D341Med (cell line): Measurements from ENCODE around the gene GPRIN2.
"Not testable (repeated sequence)": the region's sequence is repeated elsewhere in the genome, so short reads cannot be mapped to it uniquely, and the experiment has no call there.

ENCODE experiments used
- DNase-seq: peaks from one replicate; pipeline ENCODE4 v3.0.0; 2012; ENCODE audit warnings: low spot score

The GPRIN2 gene

GRCh38 chr10:46537309-46537708 lies 19.1 kb downstream of the GPRIN2 start:
- DNase-seq, result no peak

- DNase-seq, result no peak
Measured at GRCh38 chr10:46536781-46537180, 19.7 kb downstream of the GPRIN2 start.

GRCh38 chr10:46536171-46536570 lies 20.3 kb downstream of the GPRIN2 start:
- no peak for DNase-seq

- no peak for DNase-seq
Measured at GRCh38 chr10:46534828-46535524, 21.5 kb downstream of the GPRIN2 start.

- DNase-seq, result not testable (repeated sequence)
Measured at GRCh38 chr10:46532256-46532655, 24.2 kb downstream of the GPRIN2 start.

DNA sequence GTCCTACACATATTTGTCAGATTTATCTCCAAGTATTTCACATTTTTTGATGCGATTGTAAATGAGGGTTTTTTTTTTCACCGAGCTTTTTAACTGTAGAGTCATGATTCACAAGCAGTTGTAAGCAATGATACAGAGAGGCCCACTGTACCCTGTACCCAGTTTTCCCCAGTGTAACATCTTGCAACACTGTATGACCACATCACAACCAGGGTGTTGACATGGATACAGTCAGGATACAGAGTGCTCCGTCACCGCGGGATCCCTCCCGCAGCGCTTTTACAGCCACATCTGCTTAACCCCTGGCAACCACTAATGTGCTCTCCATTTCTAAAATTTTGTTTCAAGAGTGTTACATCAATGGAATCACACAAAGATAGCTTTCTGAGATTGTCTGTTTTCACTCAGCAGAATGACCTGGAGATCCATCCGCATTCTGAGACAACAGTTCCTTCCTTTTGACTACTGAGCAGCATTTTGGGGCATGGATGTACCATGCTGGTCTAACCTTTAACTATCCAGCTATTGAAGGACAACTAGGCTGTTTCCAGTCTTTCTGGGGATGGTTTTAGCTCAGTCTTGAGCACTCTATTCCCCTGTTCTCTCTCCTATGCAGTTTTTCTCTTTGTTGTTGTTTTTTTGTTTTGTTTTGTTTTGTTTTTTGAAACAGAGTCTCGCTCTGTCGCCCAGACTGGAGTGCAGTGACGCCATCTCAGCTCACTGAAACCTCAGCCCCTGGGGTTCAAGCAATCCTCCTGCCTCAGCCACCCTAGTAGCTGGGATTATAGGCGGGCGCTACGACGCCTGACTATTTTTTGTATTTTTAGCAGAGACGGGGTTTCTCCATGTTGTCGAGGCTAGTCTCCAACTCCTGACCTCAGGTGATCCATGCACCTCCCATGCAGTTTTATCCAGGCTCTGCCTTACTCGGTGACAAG lies 25.9 kb downstream of the GPRIN2 start:
- no peak for DNase-seq

GRCh38 chr10:46529742-46530141 lies 26.7 kb downstream of the GPRIN2 start:
- not testable (repeated sequence) for DNase-seq

DNA sequence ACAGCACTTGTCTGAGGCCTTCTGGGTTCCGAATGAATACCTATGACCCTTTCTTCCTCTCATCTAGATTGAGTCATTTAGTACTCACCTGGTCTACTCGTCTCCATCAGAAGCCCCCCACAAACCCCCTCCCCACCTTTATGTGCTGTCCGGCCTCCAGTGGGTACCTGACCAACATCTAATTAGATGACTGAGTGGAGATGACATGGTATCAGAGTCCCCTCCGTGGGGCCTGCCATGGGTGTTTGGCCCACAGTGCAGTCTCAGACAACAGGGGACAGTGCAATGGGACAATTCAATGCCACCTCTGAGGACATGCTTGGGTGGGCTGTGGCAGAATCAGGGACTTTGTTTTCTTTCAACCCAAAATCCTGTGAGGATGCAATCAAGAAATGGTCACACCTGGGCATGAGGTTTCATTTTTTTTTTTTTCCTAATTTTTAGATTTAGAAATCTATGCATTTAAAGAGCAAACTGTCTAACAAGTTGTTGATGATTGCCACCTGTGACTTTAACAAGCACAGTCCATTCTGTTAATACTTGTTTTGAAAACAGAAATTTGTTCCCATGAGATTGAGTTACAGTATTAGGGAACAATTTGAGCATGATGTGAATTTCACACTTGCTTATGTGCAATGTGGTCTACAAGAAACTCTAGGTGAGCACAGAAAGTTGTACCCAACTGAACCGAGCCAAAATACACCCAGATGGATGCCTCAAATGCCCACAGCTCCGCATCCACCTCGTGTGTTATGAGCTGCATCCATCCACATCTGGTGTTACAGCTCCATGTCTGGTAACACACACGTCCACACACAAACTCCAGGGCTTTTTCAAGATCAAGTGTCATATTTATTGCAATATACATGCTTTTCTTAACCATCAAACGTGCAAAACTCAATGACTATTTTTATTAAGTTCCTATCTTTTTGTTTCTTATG lies 27.5 kb downstream of the GPRIN2 start:
- no peak for DNase-seq

DNA sequence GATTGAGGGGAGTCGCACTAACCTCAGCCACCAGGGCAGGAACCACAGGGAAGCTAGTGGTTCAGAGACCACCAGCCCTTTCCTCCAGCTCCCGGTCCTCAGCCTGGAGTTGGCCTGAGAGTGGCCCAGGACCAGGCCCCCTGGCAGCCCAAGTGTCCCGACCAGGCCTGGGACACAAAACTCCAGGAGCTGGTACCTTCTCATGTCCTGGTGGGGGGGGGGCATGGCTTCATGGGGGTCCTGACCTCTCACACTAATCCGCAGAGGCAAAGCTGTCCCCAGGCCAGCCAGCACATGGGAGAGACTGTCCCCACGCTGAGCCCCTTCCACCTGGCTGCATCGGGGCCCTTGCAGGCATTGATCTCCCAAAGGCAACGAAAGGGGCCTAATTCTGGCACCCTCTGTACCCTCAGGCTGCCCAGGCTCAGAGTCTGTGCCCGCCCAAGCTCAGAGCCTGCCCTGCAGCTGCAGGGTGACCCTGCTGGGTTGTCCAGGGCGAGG lies 28.2 kb downstream of the GPRIN2 start:
- DNase-seq, result no peak

GRCh38 chr10:46527241-46527811 lies 29.1 kb downstream of the GPRIN2 start:
- DNase-seq, result no peak

DNA sequence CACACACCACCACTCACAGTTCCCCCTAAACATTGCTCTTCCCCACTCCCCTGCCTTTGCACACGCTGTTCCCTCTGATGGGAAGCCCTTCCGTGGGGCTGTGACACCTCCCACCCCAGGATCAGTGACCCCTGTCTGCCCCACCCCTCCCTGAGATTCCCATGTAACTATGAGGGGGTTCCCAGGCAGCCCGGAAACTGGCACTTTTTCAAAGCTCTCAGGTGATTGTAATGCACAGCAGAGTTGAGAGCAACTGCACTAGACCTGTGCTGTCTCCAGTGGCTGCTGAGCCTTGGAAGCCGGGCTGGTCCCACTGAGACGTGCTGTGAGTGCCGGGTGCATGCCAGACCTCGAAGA lies 29.8 kb downstream of the GPRIN2 start:
- DNase-seq, result no peak

DNA sequence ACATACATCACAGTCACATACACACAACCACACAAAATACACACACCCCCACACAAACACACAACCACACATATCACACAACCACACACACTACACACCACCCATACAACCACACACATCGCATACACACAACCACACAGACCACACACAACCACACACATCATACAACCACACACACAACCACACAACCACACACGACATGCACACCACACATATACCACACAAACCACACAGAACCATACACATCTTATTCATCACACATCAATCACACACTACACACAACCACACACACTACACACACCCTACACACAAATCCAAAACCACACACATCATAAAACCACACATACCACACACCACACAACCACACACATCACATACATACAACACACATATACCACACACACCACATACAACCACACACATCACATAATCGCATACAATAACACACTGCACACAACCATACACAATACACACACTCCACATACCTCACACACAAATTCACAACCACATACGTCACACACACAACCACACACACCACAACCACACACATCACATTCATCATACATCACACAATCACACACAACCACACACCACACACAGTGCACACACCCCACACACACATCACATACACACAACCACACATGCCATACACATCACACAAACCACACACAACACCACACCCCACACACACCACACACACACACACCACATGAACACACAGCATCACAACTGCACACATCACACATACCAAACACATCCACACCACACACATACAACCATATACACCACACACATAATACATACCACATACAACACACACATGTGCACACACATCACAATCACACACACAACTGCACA lies 30.4 kb downstream of the GPRIN2 start:
- DNase-seq, result no peak

GRCh38 chr10:46525177-46525823 lies 31.2 kb downstream of the GPRIN2 start:
- DNase-seq, result no peak

GRCh38 chr10:46524472-46525176 lies 31.8 kb downstream of the GPRIN2 start:
- DNase-seq, result no peak

DNA sequence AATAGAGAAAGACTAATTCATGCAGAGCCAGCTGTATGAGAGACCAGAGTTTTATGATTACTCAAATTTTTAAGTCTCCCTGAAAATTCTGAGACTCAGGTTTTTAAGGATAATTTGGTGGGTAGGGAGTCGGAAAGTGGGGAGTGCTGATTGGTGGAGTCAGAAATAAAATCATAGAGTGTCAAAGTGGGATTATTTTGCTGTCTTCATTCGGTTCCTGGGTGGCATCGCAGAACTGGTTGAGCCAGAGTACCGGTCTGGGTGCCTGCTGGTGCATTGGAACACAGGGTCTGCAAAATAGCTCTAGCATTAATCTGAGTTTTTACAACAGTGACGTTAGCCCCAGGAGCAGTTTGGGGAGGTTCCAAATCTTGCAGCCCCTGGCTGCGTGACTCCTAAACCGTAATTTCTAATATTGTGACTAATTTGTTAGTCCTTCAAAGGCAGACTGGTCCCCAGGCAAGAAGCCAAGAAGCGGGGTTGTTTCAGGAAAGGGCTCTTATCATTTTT lies 32.4 kb downstream of the GPRIN2 start:
- DNase-seq, result no peak

GRCh38 chr10:46523119-46523961 lies 33.1 kb downstream of the GPRIN2 start:
- no peak for DNase-seq

- no peak for DNase-seq
Measured at GRCh38 chr10:46522295-46523118, 34.0 kb downstream of the GPRIN2 start.
